HEK293 (cell line): Measurements from ENCODE around the gene NEU1.
A peak's percentile ranks its signal among the peaks of the same experiment; 100 is the strongest.

Experiments
- KLF1 ChIP-seq: fragments of 450-650 bp; formaldehyde crosslinking; IDR thresholded peaks from 2 replicates; pipeline ENCODE4 v1.5.1; 2016; ENCODE audit warnings: missing biosample characterization, missing genetic modification characterization
- KLF16 ChIP-seq: fragments of 450-650 bp; formaldehyde crosslinking; IDR thresholded peaks from 2 replicates; pipeline ENCODE4 v1.5.1; 2017; ENCODE audit warnings: missing biosample characterization, missing genetic modification characterization
- KLF8 ChIP-seq: fragments of 450-650 bp; formaldehyde crosslinking; IDR thresholded peaks from 2 replicates; pipeline ENCODE4 v1.5.1; 2016; ENCODE audit warnings: missing biosample characterization, missing genetic modification characterization
- KLF9 ChIP-seq: fragments of 450-650 bp; formaldehyde crosslinking; IDR thresholded peaks from 2 replicates; pipeline ENCODE4 v1.5.1; 2016; ENCODE audit warnings: missing biosample characterization, missing genetic modification characterization, low read depth
- REPIN1 ChIP-seq: fragments of 450-650 bp; formaldehyde crosslinking; IDR thresholded peaks from 2 replicates; pipeline ENCODE4 v1.5.1; 2017; ENCODE audit warnings: missing biosample characterization, missing genetic modification characterization, low read depth
- SETDB1 ChIP-seq: IDR thresholded peaks from one replicate; pipeline ENCODE4 v1.6.1; 2017; ENCODE audit warnings: mild to moderate bottlenecking, low read length, moderate library complexity, mixed read lengths; ENCODE audit not compliant: insufficient read length
- YY1 ChIP-seq: fragments of 450-650 bp; formaldehyde crosslinking; IDR thresholded peaks from 2 replicates; pipeline ENCODE4 v1.5.1; 2018; ENCODE audit warnings: missing biosample characterization, missing genetic modification characterization
- ZBTB7A ChIP-seq: fragments of 450-650 bp; formaldehyde crosslinking; IDR thresholded peaks from 2 replicates; pipeline ENCODE4 v1.5.1; 2016; ENCODE audit warnings: low read depth, missing biosample characterization, missing genetic modification characterization
- ZEB2 ChIP-seq: fragments of 450-650 bp; formaldehyde crosslinking; IDR thresholded peaks from 2 replicates; pipeline ENCODE4 v1.5.1; 2016; ENCODE audit warnings: missing biosample characterization, missing genetic modification characterization
- ZIC2 ChIP-seq: fragments of 450-650 bp; formaldehyde crosslinking; IDR thresholded peaks from 2 replicates; pipeline ENCODE4 v1.5.1; 2016; ENCODE audit warnings: missing biosample characterization, missing genetic modification characterization
- ZNF157 ChIP-seq: fragments of 450-650 bp; formaldehyde crosslinking; IDR thresholded peaks from 2 replicates; pipeline ENCODE4 v1.5.1; 2016; ENCODE audit warnings: missing biosample characterization, missing genetic modification characterization
- ZNF169 ChIP-seq: fragments of 450-650 bp; formaldehyde crosslinking; IDR thresholded peaks from 2 replicates; pipeline ENCODE4 v1.5.1; 2016; ENCODE audit warnings: missing biosample characterization, missing genetic modification characterization
- ZNF19 ChIP-seq: fragments of 450-650 bp; formaldehyde crosslinking; IDR thresholded peaks from 2 replicates; pipeline ENCODE4; 2016; ENCODE audit warnings: missing biosample characterization, missing genetic modification characterization, low read depth
- ZNF223 ChIP-seq: fragments of 450-650 bp; formaldehyde crosslinking; IDR thresholded peaks from 2 replicates; pipeline ENCODE4 v1.5.1; 2016; ENCODE audit warnings: missing biosample characterization, missing genetic modification characterization
- ZNF23 ChIP-seq: fragments of 450-650 bp; formaldehyde crosslinking; IDR thresholded peaks from 2 replicates; pipeline ENCODE4 v1.5.1; 2016; ENCODE audit warnings: missing biosample characterization, missing genetic modification characterization, borderline replicate concordance
- ZNF274 ChIP-seq, 2 experiments: fragments of 200-500 bp in 1 of 2; fragments of 450-650 bp in 1 of 2; sonication (Bioruptor generic) in 1 of 2; formaldehyde crosslinking in 1 of 2; IDR thresholded peaks; 2 replicates each; pipeline versions ENCODE4 v1.5.1 to v1.6.1; 2014 to 2016; ENCODE audit warnings: borderline replicate concordance in 1 of 2, inconsistent platforms in 1 of 2, low read length in 1 of 2, missing biosample characterization in 1 of 2, missing genetic modification characterization in 1 of 2
- ZNF354C ChIP-seq: fragments of 450-650 bp; formaldehyde crosslinking; IDR thresholded peaks from 2 replicates; pipeline ENCODE4 v1.5.1; 2016; ENCODE audit warnings: missing biosample characterization, missing genetic modification characterization, low read depth, borderline replicate concordance
- ZNF549 ChIP-seq: fragments of 450-650 bp; IDR thresholded peaks from 2 replicates; pipeline ENCODE4 v1.5.1; 2018; ENCODE audit warnings: missing biosample characterization, missing genetic modification characterization, mild to moderate bottlenecking, inconsistent platforms, moderate library complexity
- ZNF600 ChIP-seq: fragments of 450-650 bp; formaldehyde crosslinking; IDR thresholded peaks from 2 replicates; pipeline ENCODE4 v1.5.1; 2016; ENCODE audit warnings: missing biosample characterization, missing genetic modification characterization
- ZNF624 ChIP-seq: fragments of 450-650 bp; formaldehyde crosslinking; IDR thresholded peaks from 2 replicates; pipeline ENCODE4 v1.5.1; 2017; ENCODE audit warnings: missing biosample characterization, missing genetic modification characterization
- ZNF658 ChIP-seq: fragments of 450-650 bp; formaldehyde crosslinking; IDR thresholded peaks from 2 replicates; pipeline ENCODE4; 2016; ENCODE audit warnings: missing biosample characterization, missing genetic modification characterization
- ZXDB ChIP-seq: fragments of 450-650 bp; formaldehyde crosslinking; IDR thresholded peaks from 2 replicates; pipeline ENCODE4 v1.5.1; 2016; ENCODE audit warnings: missing biosample characterization, missing genetic modification characterization
- TF ChIP-seq, protein P1 (sequence below): fragments of 450-650 bp; formaldehyde crosslinking; IDR thresholded peaks from 2 replicates; pipeline ENCODE4 v1.5.1; 2016; ENCODE audit warnings: missing biosample characterization, missing genetic modification characterization, low read depth
- TF ChIP-seq, protein P2 (sequence below): fragments of 450-650 bp; formaldehyde crosslinking; IDR thresholded peaks from 2 replicates; pipeline ENCODE4 v1.5.1; 2016; ENCODE audit warnings: missing biosample characterization, missing genetic modification characterization, borderline replicate concordance
- TF ChIP-seq, protein P3 (sequence below): fragments of 450-650 bp; formaldehyde crosslinking; IDR thresholded peaks from 2 replicates; pipeline ENCODE4 v1.5.1; 2017; ENCODE audit warnings: missing biosample characterization, missing genetic modification characterization
- TF ChIP-seq, protein P4 (sequence below): fragments of 450-650 bp; formaldehyde crosslinking; optimal IDR thresholded peaks from 2 replicates; pipeline ENCODE3; 2016; ENCODE audit warnings: missing biosample characterization, mild to moderate bottlenecking, missing genetic modification characterization
- TF ChIP-seq, protein P5 (sequence below): fragments of 450-650 bp; formaldehyde crosslinking; IDR thresholded peaks from 2 replicates; pipeline ENCODE4 v1.5.1; 2016; ENCODE audit warnings: missing biosample characterization, missing genetic modification characterization

Gene NEU1

DNA sequence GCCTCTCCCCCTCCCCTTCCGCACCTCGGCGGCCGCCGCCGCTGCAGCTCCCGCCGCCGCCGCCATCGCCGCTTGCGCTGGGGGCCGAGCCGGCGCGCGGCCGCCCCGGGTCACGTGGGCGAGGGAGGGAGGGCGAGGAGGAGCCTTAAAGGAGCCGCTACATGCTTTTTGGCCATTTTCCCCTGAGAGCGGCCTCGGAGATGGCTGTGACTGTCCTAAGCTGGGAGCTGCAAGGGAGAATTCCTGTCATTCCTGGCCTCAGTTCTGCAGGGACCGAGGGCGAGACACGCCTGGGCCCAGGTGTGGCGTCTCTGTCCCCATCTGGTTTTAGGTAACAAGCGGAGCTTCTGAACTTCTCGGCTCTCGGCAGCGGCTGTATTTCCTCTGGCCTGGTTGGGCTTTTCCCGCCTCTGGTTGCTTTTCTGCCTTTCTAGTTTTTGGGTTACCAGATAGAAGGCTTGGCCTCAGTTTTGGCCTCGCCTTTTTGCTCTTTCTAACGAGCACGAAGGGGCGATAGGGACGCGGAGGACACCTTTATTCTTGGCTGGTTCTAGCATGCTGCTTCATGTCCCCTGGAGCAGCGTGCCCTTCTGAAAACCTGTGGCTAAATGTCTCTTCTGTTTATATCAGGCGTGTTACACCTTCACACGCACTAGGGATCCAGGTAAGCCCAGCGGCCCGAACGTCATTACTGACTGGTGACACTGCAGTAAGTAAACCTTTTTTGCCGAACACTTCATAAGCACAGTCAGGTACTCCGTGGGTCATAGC lies 35.2 kb upstream of the NEU1 start, which contains the start of gene EHMT2 (continued):
- TF ChIP-seq, protein P1, sequence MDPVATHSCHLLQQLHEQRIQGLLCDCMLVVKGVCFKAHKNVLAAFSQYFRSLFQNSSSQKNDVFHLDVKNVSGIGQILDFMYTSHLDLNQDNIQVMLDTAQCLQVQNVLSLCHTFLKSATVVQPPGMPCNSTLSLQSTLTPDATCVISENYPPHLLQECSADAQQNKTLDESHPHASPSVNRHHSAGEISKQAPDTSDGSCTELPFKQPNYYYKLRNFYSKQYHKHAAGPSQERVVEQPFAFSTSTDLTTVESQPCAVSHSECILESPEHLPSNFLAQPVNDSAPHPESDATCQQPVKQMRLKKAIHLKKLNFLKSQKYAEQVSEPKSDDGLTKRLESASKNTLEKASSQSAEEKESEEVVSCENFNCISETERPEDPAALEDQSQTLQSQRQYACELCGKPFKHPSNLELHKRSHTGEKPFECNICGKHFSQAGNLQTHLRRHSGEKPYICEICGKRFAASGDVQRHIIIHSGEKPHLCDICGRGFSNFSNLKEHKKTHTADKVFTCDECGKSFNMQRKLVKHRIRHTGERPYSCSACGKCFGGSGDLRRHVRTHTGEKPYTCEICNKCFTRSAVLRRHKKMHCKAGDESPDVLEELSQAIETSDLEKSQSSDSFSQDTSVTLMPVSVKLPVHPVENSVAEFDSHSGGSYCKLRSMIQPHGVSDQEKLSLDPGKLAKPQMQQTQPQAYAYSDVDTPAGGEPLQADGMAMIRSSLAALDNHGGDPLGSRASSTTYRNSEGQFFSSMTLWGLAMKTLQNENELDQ (tag by site-specific recombination), result no peak
- TF ChIP-seq ZNF600 (tag by site-specific recombination) (peak; percentile 33), ZNF19 (tag by site-specific recombination) (no peak), KLF8 (tag by site-specific recombination) (peak; percentile 51; the same call in 1 of the 2 replicates), ZNF549 (tag by site-specific recombination) (no peak), REPIN1 (tag by site-specific recombination) (no peak), ZEB2 (tag by site-specific recombination) (no peak), ZNF354C (tag by site-specific recombination) (no peak), SETDB1 (no peak), ZXDB (tag by site-specific recombination) (no peak), KLF1 (tag by site-specific recombination) (no peak), ZNF157 (no peak), ZNF658 (no peak), KLF16 (no peak; the same call in 1 of the 2 replicates), KLF9 (no peak), ZBTB7A (tag by site-specific recombination) (no peak), ZNF274 (IDR thresholded peaks at IDR 0.05; ENCODE audit: low read length) (no peak), ZNF274 (tag by site-specific recombination; IDR thresholded peaks at IDR 0.05; ENCODE audit: borderline replicate concordance) (no peak), ZNF624 (tag by site-specific recombination) (no peak), ZNF169 (tag by site-specific recombination) (no peak), ZIC2 (tag by site-specific recombination) (no peak), YY1 (tag by site-specific recombination) (peak; percentile 48; the same call in 1 of the 2 replicates), ZNF223 (tag by site-specific recombination) (no peak), ZNF23 (tag by site-specific recombination) (no peak)
- TF ChIP-seq, protein P2, sequence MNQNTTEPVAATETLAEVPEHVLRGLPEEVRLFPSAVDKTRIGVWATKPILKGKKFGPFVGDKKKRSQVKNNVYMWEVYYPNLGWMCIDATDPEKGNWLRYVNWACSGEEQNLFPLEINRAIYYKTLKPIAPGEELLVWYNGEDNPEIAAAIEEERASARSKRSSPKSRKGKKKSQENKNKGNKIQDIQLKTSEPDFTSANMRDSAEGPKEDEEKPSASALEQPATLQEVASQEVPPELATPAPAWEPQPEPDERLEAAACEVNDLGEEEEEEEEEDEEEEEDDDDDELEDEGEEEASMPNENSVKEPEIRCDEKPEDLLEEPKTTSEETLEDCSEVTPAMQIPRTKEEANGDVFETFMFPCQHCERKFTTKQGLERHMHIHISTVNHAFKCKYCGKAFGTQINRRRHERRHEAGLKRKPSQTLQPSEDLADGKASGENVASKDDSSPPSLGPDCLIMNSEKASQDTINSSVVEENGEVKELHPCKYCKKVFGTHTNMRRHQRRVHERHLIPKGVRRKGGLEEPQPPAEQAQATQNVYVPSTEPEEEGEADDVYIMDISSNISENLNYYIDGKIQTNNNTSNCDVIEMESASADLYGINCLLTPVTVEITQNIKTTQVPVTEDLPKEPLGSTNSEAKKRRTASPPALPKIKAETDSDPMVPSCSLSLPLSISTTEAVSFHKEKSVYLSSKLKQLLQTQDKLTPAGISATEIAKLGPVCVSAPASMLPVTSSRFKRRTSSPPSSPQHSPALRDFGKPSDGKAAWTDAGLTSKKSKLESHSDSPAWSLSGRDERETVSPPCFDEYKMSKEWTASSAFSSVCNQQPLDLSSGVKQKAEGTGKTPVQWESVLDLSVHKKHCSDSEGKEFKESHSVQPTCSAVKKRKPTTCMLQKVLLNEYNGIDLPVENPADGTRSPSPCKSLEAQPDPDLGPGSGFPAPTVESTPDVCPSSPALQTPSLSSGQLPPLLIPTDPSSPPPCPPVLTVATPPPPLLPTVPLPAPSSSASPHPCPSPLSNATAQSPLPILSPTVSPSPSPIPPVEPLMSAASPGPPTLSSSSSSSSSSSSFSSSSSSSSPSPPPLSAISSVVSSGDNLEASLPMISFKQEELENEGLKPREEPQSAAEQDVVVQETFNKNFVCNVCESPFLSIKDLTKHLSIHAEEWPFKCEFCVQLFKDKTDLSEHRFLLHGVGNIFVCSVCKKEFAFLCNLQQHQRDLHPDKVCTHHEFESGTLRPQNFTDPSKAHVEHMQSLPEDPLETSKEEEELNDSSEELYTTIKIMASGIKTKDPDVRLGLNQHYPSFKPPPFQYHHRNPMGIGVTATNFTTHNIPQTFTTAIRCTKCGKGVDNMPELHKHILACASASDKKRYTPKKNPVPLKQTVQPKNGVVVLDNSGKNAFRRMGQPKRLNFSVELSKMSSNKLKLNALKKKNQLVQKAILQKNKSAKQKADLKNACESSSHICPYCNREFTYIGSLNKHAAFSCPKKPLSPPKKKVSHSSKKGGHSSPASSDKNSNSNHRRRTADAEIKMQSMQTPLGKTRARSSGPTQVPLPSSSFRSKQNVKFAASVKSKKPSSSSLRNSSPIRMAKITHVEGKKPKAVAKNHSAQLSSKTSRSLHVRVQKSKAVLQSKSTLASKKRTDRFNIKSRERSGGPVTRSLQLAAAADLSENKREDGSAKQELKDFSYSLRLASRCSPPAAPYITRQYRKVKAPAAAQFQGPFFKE (tag by site-specific recombination), result no peak
- TF ChIP-seq, protein P3, sequence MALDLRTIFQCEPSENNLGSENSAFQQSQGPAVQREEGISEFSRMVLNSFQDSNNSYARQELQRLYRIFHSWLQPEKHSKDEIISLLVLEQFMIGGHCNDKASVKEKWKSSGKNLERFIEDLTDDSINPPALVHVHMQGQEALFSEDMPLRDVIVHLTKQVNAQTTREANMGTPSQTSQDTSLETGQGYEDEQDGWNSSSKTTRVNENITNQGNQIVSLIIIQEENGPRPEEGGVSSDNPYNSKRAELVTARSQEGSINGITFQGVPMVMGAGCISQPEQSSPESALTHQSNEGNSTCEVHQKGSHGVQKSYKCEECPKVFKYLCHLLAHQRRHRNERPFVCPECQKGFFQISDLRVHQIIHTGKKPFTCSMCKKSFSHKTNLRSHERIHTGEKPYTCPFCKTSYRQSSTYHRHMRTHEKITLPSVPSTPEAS (tag by site-specific recombination), result no peak
- TF ChIP-seq, protein P4, sequence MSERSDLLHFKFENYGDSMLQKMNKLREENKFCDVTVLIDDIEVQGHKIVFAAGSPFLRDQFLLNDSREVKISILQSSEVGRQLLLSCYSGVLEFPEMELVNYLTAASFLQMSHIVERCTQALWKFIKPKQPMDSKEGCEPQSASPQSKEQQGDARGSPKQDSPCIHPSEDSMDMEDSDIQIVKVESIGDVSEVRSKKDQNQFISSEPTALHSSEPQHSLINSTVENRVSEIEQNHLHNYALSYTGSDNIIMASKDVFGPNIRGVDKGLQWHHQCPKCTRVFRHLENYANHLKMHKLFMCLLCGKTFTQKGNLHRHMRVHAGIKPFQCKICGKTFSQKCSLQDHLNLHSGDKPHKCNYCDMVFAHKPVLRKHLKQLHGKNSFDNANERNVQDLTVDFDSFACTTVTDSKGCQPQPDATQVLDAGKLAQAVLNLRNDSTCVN (tag by site-specific recombination), result peak; percentile 45
- TF ChIP-seq, protein P5, sequence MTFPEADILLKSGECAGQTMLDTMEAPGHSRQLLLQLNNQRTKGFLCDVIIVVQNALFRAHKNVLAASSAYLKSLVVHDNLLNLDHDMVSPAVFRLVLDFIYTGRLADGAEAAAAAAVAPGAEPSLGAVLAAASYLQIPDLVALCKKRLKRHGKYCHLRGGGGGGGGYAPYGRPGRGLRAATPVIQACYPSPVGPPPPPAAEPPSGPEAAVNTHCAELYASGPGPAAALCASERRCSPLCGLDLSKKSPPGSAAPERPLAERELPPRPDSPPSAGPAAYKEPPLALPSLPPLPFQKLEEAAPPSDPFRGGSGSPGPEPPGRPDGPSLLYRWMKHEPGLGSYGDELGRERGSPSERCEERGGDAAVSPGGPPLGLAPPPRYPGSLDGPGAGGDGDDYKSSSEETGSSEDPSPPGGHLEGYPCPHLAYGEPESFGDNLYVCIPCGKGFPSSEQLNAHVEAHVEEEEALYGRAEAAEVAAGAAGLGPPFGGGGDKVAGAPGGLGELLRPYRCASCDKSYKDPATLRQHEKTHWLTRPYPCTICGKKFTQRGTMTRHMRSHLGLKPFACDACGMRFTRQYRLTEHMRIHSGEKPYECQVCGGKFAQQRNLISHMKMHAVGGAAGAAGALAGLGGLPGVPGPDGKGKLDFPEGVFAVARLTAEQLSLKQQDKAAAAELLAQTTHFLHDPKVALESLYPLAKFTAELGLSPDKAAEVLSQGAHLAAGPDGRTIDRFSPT, result no peak
